ENCODE measurements around the gene GABBR2.

DNA sequence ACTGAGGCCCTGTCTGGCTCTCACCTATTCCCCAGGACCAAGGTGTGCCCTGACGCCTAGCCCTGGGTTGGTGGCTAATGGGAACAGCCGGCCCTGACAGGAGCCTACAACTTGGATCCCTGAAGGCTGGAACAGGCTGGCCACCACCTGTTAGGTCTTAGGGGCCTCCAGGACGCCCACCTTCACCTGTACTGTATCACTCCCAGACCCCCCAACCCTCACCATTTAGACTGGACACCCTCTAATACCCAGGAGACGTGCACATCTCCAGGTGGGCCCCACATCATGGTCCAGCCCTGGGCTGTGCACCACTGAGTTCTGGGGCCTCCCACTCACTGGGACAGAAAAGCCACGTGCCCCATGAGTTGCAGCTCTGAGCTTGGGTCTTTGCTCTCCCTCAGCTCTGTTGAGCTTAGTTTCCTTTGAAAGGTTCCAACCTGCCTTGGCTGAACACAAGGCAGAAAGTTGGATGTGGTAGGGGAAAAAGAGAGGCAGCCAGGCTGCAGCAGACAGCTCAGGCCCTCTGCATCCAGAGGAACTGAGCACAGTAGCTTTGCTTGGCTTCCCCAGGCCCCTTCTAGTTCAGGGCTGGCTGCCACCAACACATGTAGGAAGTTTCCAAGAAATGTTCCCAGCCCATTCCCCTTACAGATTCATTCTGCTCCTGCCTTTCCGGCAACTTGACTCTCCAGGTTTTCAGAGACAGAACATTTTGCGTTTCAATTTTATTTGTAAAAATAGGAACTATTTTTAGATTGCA is 336.5 kb downstream of the GABBR2 start:
- TF ChIP-seq, protein P1, sequence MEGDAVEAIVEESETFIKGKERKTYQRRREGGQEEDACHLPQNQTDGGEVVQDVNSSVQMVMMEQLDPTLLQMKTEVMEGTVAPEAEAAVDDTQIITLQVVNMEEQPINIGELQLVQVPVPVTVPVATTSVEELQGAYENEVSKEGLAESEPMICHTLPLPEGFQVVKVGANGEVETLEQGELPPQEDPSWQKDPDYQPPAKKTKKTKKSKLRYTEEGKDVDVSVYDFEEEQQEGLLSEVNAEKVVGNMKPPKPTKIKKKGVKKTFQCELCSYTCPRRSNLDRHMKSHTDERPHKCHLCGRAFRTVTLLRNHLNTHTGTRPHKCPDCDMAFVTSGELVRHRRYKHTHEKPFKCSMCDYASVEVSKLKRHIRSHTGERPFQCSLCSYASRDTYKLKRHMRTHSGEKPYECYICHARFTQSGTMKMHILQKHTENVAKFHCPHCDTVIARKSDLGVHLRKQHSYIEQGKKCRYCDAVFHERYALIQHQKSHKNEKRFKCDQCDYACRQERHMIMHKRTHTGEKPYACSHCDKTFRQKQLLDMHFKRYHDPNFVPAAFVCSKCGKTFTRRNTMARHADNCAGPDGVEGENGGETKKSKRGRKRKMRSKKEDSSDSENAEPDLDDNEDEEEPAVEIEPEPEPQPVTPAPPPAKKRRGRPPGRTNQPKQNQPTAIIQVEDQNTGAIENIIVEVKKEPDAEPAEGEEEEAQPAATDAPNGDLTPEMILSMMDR (IDR thresholded peaks at IDR 0.05), result no peak
- TF ChIP-seq POLR2AphosphoS5 (IDR thresholded peaks at IDR 0.05) (no peak), EP300 (IDR thresholded peaks at IDR 0.05) (no peak)
